Measurements from ENCODE around the gene TSPAN18.
A peak's percentile ranks its signal among the peaks of the same experiment; 100 is the strongest.

The TSPAN18 gene

DNA sequence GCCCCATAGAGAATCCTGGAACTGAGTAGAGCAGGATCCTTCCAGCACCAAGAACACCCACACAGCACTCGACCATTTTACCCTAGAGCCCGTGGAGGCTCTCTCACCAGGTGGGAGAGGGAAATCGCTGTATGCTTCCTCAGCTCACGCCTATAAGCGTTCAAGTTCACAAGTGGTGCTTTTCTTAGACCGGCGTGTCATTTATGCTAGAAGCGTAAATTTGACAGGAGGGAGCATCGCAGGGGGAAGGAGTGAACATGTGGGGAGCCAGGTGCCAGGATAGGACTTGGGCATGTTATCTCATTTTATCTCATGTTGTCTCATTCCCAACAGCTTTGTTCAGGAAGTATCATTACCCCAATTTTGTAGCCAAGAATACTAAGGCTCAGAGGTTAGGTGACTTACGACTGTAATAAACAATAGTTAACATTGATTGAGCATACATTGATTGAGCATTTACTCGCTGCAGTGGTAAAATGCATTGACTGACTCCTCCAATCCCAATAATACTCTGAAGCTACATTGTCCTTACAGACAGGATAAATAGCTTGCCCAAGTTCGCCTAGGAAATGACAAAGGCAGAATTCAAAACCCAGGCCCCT lies 243.0 kb downstream of the TSPAN18 start:
- DNase-seq = no peak

- no peak for DNase-seq
Measured at GRCh38 chr11:44970293-44970692, 243.5 kb downstream of the TSPAN18 start.

GRCh38 chr11:44971185-44971584 lies 244.4 kb downstream of the TSPAN18 start:
- no peak for DNase-seq

DNA sequence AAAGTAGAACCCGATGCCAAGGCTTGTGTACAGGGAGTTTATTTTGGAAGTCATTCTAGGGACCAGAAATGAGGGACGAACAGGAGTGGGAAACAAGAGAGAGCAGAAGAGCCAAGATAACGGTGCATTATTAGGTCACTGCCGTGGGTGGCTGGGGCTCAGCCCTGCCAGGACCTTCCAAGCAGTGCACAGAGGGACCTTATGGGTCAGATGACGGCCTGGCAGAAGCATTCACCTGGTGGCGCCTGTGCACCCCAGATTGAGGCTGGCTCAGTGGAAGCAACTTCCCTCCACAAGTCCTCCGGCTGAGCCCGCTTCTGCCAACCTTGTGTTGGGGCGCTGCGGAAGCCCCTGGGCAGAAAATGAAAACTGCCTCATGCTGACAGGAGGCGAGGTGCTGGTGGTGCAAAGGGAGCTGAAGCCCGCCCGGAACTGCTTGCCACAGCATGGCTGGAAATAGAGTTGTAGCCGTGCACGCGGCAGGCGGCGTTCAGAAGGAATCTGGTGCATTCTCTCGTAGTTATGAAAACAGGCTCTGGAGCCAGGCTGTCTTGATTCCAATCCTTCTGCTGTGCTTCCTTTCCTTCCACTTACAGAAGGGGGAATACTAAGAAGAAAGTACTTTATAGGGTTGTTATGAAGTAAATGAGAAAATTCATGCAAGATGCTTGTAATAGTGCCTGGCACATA lies 246.1 kb downstream of the TSPAN18 start:
- no peak for DNase-seq

DNA sequence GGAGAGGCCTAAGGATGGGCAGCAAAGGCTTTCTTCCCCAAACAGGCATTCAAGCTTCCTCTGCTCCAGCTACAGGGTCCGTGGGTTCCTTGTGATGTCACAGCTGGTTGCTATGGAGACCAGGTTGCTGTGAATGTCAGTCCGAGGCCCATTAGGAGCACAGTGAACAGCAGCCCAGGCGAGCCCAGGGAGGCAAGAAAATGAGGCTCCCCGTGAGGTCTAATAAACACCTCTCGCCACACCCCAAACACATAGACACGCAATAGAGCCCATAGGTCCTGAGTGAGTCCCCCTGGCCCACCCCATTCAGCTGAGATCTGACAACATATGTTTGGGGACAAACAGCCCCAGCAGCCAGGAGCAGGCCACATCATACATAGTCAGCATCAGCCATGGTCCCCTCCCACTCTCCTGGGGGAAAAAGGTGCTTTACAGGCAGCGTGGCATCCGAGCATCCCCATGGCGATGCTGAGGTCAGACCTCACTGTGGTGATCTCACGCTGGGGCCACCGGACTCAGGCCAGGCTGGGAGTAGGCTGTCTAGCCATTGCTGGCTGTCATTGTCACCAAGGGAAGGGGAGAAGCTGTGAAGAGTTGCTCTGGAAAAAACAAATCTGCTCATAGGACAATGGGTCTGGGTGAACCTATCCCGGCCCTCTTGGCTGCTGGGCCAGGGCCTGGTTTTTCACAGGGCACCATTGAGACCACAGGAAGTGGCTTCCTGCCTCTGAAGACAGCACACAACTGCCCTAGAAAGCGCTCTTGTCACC lies 247.1 kb downstream of the TSPAN18 start:
- DNase-seq = no peak

DNA sequence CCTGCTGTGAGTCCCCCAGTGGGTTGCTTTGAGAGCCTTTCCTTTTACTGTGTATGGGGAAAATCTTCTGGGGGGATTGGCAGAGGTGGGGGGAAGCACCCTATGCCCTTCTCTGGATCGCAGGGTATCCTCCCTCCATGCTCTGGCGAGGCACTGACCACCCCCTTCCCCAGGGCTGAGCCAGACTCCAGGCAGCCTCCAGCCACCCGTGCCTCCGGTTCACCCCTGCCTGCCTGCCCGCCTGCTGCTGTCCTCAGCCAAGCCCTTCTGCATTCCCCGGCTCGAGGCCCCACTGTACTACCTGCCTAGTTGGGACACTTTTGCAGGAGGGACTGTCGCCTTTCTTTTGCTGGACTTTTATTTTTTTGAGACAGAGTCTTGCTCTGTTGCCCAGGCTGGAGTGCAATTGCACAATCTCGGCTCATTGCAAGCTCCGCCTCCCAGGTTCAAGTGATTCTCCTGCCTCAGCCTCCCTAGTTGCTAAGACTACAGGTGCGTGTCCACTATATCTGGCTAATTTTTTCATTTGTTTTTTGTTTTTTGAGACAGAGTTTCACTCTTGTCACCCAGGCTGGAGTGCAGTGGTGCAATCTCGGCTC lies 247.7 kb downstream of the TSPAN18 start:
- DNase-seq = no peak

GRCh38 chr11:44976576-44976975 lies 249.8 kb downstream of the TSPAN18 start:
- DNase-seq = no peak

DNA sequence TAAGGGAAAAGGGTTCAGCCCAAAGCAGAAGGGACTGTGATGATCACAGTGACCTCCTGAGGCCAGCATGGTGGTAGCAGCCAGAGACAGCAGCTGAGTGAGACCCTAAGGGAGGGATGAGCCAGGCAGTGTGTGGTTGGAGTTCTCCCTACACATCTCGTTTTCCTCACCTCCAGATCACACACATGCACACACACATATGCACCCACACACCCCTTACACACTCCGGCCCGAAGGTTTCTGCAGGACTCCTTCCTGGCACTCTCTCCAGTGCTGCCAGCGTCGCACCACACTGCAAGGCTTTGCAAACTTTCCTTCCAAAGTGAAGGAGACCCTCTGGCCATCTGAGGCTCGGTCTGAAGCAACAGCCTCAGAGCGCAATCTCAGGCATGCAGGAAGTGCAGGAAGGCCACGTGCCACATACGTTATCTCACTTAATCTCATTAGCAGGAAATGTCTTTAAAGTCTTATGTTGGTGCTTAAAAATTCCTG lies 250.8 kb downstream of the TSPAN18 start:
- DNase-seq = peak; percentile 27

DNA sequence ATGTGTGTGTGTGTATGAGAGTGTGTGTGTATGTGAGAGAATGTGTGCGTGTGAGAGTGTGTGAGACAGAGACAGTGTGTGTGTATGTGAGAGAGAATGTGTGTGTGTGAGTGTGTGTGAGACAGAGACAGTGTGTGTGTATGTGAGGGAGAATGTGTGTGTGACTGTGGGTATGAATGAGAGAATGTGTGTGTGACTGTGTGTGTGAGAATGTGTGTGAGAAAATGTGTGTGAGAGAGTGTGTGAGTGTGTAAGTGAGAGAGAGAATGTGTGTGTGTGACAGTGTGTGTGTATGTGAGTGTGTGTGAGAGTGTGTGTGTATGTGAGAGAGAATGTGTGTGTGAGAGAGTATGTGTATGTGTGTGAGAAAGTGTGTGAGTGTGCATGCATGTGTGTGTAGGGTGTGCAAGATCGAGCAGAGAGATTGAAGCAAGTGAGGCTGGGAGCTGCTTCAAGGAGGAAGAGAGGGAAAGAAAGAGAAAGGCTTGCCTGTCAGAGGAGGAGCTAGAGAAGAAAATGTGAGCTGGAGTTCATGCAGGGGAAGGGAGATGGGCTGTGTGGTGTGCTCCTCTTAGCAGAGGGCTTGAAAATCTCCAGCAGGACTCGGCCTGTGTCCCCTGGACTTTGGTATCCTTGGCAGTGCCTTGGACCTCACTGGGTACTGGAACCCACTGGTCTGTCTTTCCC lies 251.7 kb downstream of the TSPAN18 start:
- no peak for DNase-seq

DNA sequence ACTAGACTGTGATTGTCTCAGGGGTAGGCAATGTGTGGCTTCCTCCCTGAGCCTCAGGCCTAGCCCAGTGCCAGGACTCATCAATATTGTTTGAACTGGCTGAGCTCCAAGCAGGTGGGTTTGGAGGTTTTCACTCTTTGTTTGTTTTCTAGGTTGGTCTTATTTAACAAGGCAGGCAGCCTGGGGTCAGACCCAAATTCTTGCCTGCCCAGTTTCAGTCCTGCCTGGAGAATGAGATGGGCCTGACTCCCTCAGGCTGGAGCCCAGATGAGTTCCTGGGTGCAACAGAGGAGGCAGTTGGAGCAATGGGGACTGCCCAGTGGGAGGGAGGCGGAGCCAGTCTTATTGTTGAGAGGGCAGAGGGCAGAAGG lies 252.2 kb downstream of the TSPAN18 start:
- DNase-seq = no peak

DNA sequence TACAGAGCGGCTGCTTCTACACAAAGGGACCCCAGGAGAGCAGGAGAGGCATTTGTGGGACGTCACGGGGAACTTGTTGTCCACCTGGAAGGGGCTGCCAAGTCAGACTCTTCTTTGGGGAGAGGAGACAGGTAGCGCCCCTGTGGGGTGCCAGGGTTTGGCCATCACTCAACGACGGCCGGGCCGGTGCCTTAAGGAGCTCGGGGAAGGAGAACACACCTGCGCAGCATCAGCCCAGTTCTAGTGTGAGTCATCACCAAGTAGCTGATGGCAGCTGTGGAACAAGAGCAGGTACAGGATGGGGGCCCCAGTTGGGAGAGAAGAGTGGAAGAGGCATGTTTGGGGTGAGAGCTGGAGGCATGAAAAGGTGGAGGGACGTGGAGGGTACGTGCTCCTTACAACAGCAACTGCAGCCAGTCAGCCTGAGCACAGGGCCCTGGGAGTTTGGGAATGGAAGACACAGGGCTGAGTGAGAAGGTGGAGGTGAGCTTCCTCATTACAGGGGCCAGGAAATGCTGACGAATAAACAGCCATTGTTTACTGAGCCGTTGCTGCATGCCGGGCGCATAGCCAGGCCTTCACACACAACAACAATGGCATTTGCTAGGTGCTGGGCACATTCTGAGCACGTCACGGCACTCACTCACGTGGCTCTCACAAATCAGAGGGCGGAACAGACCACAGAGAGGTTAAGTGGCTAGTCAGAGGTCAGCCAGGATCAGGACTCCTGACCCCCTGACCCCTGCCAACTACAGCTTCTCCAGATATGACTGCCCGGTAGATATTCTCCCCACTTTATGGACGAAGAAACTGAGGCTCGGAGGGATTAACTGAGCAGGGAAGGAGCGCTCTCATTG lies 253.0 kb downstream of the TSPAN18 start:
- DNase-seq = no peak

- DNase-seq = no peak
Measured at GRCh38 chr11:44980533-44981427, 254.0 kb downstream of the TSPAN18 start.

Measured in fibroblast of skin of right quadriceps (primary cell).